ENCODE data around the gene TMEM164.

The TMEM164 gene

DNA sequence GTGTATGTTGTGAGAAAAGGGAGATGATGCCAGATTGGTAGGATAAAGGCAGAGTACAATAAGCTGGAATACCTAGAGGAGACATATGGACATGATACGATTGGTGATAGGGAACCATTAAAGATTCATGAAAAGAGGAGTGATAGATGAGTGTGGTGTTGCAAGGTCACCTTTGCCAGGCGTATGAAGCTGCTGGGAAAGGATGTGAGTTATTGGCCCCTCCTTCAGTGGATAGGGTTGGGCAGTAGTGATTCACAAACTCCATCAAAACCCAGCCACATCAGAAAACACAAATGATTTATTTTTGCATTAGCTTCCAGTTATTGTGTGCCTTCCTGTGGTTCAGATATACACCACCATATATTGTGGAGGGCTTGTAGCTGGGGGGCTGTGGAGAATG, 34.3 kb downstream of the TMEM164 start:
- H3K4me3 ChIP-seq (replicated peaks; ENCODE audit: low read depth, low read length): no peak overlapping the region
- DNase-seq (ENCODE audit: extremely low read depth, low read depth): no peak
- TF ChIP-seq, protein P1, sequence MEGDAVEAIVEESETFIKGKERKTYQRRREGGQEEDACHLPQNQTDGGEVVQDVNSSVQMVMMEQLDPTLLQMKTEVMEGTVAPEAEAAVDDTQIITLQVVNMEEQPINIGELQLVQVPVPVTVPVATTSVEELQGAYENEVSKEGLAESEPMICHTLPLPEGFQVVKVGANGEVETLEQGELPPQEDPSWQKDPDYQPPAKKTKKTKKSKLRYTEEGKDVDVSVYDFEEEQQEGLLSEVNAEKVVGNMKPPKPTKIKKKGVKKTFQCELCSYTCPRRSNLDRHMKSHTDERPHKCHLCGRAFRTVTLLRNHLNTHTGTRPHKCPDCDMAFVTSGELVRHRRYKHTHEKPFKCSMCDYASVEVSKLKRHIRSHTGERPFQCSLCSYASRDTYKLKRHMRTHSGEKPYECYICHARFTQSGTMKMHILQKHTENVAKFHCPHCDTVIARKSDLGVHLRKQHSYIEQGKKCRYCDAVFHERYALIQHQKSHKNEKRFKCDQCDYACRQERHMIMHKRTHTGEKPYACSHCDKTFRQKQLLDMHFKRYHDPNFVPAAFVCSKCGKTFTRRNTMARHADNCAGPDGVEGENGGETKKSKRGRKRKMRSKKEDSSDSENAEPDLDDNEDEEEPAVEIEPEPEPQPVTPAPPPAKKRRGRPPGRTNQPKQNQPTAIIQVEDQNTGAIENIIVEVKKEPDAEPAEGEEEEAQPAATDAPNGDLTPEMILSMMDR (IDR thresholded peaks at IDR 0.05; ENCODE audit: low read depth, low read length, missing control alignments): no peak

DNA sequence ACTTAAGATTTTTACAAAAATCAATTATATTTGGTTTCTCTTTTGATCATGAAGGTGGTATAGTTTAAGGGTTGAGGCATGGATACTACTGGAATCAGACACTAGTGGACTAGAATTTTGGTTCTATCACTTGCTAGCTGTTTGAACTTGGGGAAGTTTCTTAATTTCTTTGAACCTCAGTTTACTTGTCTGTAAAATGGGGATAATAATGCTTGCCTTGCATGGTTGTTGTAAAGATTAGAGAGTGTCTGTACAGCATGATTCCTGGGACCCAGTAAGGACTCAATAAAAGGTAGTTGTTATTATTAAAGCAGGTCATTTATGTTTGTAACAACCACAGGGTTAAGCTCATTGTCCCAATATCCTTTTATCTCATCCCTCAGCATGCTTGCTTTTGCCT, 36.0 kb downstream of the TMEM164 start:
- no peak for DNase-seq (ENCODE audit: extremely low read depth, low read depth)
- TF ChIP-seq, protein P1 (IDR thresholded peaks at IDR 0.05; ENCODE audit: low read depth, low read length, missing control alignments): no peak
- H3K4me3 ChIP-seq (replicated peaks; ENCODE audit: low read depth, low read length): no peak overlapping the region

DNA sequence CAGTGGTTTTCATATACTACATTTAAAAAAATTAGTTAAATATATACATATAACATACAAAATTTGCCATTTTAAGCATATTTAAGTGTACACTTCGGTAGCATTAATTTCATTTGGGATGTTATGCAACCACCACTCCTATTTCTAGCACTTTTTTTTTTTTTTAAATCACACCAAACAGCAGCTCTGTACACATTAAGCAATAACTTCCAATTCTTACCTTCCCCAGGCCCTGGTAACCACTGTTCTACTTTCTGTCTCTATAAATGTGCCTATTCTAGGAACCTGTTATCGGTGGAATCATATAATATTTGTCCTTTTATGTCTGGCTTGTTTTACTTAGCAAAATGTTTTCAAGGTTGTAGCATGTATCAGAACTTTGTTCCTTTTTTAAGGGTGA, 39.1 kb downstream of the TMEM164 start:
- TF ChIP-seq, protein P1 (IDR thresholded peaks at IDR 0.05; ENCODE audit: low read depth, low read length, missing control alignments): no peak
- DNase-seq (ENCODE audit: extremely low read depth, low read depth): no peak
- no peak overlapping the region for H3K4me3 ChIP-seq (replicated peaks; ENCODE audit: low read depth, low read length)

DNA sequence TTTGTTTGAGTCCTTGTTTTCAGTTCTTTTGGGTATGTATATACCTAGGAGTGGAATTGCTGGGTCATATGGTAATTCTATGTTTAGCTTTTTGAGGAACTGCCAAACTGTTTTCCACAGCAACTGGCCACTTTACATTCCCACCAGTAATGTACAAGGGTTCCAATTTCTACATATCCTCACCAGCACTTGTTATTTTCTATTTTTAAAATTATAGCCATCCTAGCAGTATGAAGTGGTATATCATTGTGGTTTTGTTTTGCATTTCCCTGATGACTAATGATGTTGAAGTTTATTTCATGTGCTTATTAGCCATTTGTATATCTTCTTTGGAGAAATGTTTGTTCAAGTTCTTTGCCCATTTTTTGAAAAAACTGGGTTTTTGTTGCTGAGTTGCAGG, 39.6 kb downstream of the TMEM164 start:
- no peak for DNase-seq (ENCODE audit: extremely low read depth, low read depth)
- TF ChIP-seq, protein P1 (IDR thresholded peaks at IDR 0.05; ENCODE audit: low read depth, low read length, missing control alignments): no peak
- H3K4me3 ChIP-seq (replicated peaks; ENCODE audit: low read depth, low read length): no peak overlapping the region

DNA sequence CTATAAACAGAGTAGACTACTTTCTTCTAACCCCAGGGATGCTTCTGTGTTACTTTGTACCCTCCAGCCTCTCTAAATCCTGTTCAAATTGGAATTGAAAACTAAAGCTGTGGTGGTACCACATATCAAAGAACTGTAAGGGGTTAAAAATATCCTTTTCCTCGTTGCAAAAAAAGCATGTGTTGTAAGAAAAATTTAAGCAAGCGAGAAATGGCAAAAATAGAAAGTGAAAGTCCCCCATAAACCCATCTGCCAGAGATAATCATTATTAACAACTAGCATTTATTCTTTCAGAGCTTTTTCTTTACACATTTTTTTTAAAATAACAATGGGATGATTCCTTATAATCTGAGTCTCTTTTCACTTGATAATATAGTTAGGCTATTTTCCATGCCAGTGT, 40.6 kb downstream of the TMEM164 start:
- TF ChIP-seq, protein P1 (IDR thresholded peaks at IDR 0.05; ENCODE audit: low read depth, low read length, missing control alignments): no peak
- H3K4me3 ChIP-seq (replicated peaks; ENCODE audit: low read depth, low read length): no peak overlapping the region
- no peak for DNase-seq (ENCODE audit: extremely low read depth, low read depth)

DNA sequence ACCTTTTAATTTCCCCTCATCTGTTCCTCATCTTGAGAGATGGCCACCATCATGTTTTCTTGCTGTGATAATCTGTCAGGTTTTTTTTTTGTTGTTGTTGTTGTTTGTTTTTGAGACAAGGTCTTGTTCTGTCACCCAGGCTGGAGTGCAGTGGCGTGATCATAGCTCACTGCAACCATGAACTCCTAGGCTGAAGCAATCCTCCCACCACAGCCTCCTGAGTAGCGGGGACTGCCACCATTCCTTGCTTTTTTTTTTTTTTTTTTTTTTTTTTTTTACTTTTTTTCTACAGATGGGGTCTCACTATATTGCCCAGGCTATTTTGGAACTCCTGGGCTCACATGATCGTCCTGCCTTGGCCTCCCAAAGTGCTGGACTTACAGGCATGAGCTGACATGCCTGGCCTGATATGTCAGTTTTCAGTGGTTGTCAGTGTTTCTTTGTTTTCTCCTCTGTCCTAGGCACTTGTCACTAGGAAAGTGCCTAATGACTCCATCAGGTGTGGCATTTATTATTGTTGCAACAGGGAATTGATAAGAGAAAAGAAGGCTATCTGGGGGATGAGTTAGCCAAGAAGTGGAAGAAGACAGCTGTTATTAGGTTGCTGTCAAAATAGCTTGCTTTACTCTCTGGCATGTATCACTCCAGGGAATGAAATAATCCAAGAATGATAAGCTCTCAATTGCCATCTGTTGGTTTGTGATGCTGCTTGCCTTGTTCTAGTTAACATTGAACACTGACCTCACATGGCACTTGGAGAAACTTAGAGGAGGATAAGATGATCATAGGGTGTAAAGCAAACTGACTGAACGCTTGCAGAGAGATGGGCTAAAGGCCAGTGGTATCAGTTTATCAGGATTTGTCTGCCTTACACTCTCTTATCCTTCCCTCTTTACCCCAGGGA, 41.7 kb downstream of the TMEM164 start:
- no peak for DNase-seq (ENCODE audit: extremely low read depth, low read depth)
- TF ChIP-seq, protein P1 (IDR thresholded peaks at IDR 0.05; ENCODE audit: low read depth, low read length, missing control alignments): no peak
- H3K4me3 ChIP-seq (replicated peaks; ENCODE audit: low read depth, low read length): no peak overlapping the region
